Endothelial cell of umbilical vein (primary cell): ENCODE data around the gene BCAS2.

Experiments
- EZH2 ChIP-seq: IDR thresholded peaks from 2 replicates; pipeline ENCODE4 v1.6.1; 2012; ENCODE audit warnings: borderline replicate concordance, low read depth, mild to moderate bottlenecking, moderate library complexity, low read length, inconsistent platforms; ENCODE audit not compliant: severe bottlenecking
- FOS ChIP-seq: IDR thresholded peaks from 2 replicates; pipeline ENCODE4 v1.6.1; 2011; ENCODE audit warnings: mild to moderate bottlenecking, low read length, moderate library complexity, borderline replicate concordance; ENCODE audit not compliant: insufficient read depth
- GATA2 ChIP-seq: IDR thresholded peaks from 2 replicates; pipeline ENCODE4 v1.7.0; 2011; ENCODE audit warnings: low read depth, mild to moderate bottlenecking, moderate library complexity, mixed read lengths, low read length; ENCODE audit not compliant: insufficient read length, insufficient read depth
- MYC ChIP-seq: IDR thresholded peaks from one replicate; pipeline ENCODE4 v1.6.1; 2011; ENCODE audit warnings: mild to moderate bottlenecking, low read depth, low read length
- POLR2A ChIP-seq: IDR thresholded peaks from 2 replicates; pipeline ENCODE4 v1.6.1; 2012; ENCODE audit warnings: low read depth, mild to moderate bottlenecking, control low read depth, low read length
- POLR2AphosphoS5 ChIP-seq: IDR thresholded peaks from 2 replicates; pipeline ENCODE4 v1.6.1; 2012; ENCODE audit warnings: low read depth, mild to moderate bottlenecking, control low read depth, low read length, moderate library complexity; ENCODE audit not compliant: insufficient read depth
- TF ChIP-seq, protein P1 (sequence below): IDR thresholded peaks from 2 replicates; pipeline ENCODE4 v1.6.1; 2011; ENCODE audit not compliant: insufficient read depth, insufficient read length
- TF ChIP-seq, protein P2 (sequence below), 2 donors: IDR thresholded peaks; 1 replicate in 1 of 2; 2 replicates in 1 of 2; pipeline ENCODE4 v1.5.1; 2011; ENCODE audit warnings: low read length in 2 of 2, mild to moderate bottlenecking in 2 of 2, moderate library complexity in 2 of 2, control low read depth in 1 of 2, inconsistent platforms in 1 of 2, low read depth in 1 of 2; ENCODE audit not compliant: insufficient read depth in 1 of 2; ENCODE audit errors: extremely low read depth in 1 of 2

DNA sequence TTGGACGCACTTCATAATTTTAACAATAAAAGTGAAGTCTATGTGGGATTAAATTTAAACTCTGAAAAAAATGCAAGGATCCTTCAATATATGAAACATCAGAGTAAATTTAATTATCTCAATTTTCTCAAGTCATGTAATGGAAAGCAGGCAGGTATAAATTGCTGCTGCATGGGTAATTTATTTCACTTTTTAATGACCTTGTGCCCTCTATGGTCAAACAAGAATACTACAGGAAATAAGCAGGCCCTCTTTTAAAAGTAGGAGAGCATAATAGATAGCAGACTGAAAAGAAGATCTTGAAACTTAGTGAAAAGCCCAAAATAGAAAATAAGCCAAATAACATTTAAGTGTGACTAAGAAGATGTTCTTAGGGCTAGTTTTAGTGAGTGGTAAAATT is 22.9 kb downstream of the BCAS2 start:
- TF ChIP-seq, protein P1, sequence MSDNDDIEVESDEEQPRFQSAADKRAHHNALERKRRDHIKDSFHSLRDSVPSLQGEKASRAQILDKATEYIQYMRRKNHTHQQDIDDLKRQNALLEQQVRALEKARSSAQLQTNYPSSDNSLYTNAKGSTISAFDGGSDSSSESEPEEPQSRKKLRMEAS, result no peak
- TF ChIP-seq, protein P2, sequence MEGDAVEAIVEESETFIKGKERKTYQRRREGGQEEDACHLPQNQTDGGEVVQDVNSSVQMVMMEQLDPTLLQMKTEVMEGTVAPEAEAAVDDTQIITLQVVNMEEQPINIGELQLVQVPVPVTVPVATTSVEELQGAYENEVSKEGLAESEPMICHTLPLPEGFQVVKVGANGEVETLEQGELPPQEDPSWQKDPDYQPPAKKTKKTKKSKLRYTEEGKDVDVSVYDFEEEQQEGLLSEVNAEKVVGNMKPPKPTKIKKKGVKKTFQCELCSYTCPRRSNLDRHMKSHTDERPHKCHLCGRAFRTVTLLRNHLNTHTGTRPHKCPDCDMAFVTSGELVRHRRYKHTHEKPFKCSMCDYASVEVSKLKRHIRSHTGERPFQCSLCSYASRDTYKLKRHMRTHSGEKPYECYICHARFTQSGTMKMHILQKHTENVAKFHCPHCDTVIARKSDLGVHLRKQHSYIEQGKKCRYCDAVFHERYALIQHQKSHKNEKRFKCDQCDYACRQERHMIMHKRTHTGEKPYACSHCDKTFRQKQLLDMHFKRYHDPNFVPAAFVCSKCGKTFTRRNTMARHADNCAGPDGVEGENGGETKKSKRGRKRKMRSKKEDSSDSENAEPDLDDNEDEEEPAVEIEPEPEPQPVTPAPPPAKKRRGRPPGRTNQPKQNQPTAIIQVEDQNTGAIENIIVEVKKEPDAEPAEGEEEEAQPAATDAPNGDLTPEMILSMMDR (IDR thresholded peaks at IDR 0.05; ENCODE audit: extremely low read depth in 1 of 2, insufficient read depth in 1 of 2, low read depth in 1 of 2, low read length in 2 of 2), result no peak
- TF ChIP-seq POLR2A (no peak), POLR2AphosphoS5 (no peak), FOS (no peak), EZH2 (no peak), MYC (no peak), GATA2 (no peak)
